PC-3 (cell line): Measurements from ENCODE around the gene MAP7D3. TPM values are rescaled to one million over a fixed set of nuclear protein-coding genes. Genes with fewer than 3 reads are reported as not detected.

Source experiments
- ATAC-seq: fragments of 200-7000 bp; cut with Tn5 transposase; 2 replicates; pipeline ENCODE4 v1.9.1; 2020; ENCODE audit warnings: mild to moderate bottlenecking, moderate library complexity
- BruUV-seq: library from RNA; stranded (reverse); fragments of 400-500 nt; replicated peaks from 2 replicates; lab custom pipeline; 2021; lab: Mats Ljungman, UMichigan
- CTCF ChIA-PET: fragments of 300-600 bp; sonication (Branson Sonifier 250); formaldehyde crosslinking; loops from one replicate; lab custom pipeline; 2022; ENCODE audit warnings: antibody characterized with exemption; lab: Charles Lee
- POLR2A ChIA-PET: fragments of 300-600 bp; sonication (Branson Sonifier 250); formaldehyde crosslinking; loops from one replicate; lab custom pipeline; 2022; ENCODE audit warnings: antibody characterized with exemption; ENCODE audit not compliant: unreplicated experiment; lab: Charles Lee
- DNase-seq: peaks from one replicate; pipeline ENCODE4 v3.0.0-alpha.2; 2015
- H2AFZ ChIP-seq: fragments of 300-600 bp; sonication (generic); 2 replicates; pipeline ENCODE4 v1.6.0; 2016; ENCODE audit warnings: antibody characterized with exemption, low read length
- H3F3A ChIP-seq: fragments of 300-600 bp; sonication (generic); one replicate; pipeline ENCODE4 v1.6.0; 2017; ENCODE audit warnings: antibody characterized with exemption, low read length, control low read depth, mild to moderate bottlenecking; ENCODE audit not compliant: unreplicated experiment
- H3K27ac ChIP-seq: fragments of 300-600 bp; sonication (generic); 2 replicates; pipeline ENCODE4 v1.5.1; 2016; ENCODE audit warnings: mild to moderate bottlenecking, low read length
- H3K27me3 ChIP-seq: fragments of 300-600 bp; sonication (generic); 2 replicates; pipeline ENCODE4 v1.6.1; 2016; ENCODE audit warnings: low read length, mixed read lengths
- H3K36me3 ChIP-seq: fragments of 300-600 bp; sonication (generic); 2 replicates; pipeline ENCODE4 v1.6.1; 2016; ENCODE audit warnings: low read depth, mixed run types, low read length, mixed read lengths
- H3K4me1 ChIP-seq: fragments of 300-600 bp; sonication (generic); 2 replicates; pipeline ENCODE4 v1.5.1; 2016; ENCODE audit warnings: low read length; ENCODE audit not compliant: insufficient read depth
- H3K4me2 ChIP-seq: fragments of 300-600 bp; sonication (generic); 2 replicates; pipeline ENCODE4 v1.6.0; 2016; ENCODE audit warnings: low read length
- H3K4me3 ChIP-seq: fragments of 300-600 bp; sonication (generic); 2 replicates; pipeline ENCODE4 v1.5.1; 2016; ENCODE audit warnings: mild to moderate bottlenecking, low read length, mixed read lengths
- H3K79me2 ChIP-seq: fragments of 300-600 bp; sonication (generic); 2 replicates; pipeline ENCODE4 v1.6.1; 2017; ENCODE audit warnings: low read length, mixed read lengths
- H3K9ac ChIP-seq: fragments of 300-600 bp; sonication (generic); 2 replicates; pipeline ENCODE4 v1.6.0; 2016; ENCODE audit warnings: mild to moderate bottlenecking, low read length
- H3K9me2 ChIP-seq: fragments of 300-600 bp; sonication (generic); replicated peaks from 2 replicates; pipeline ENCODE4 v1.6.1; 2016; ENCODE audit warnings: mixed run types, low read length, mixed read lengths
- H3K9me3 ChIP-seq: fragments of 300-600 bp; sonication (generic); 2 replicates; pipeline ENCODE4 v1.6.1; 2016; ENCODE audit warnings: low read length, mixed read lengths
- H4K20me1 ChIP-seq: fragments of 300-600 bp; sonication (generic); 2 replicates; pipeline ENCODE4 v1.6.1; 2016; ENCODE audit warnings: low read length, mixed read lengths
- CTCF ChIP-seq: fragments of 300-600 bp; sonication (generic); conservative IDR thresholded peaks from 2 replicates; pipeline ENCODE4 v1.5.1; 2017; ENCODE audit warnings: antibody characterized with exemption, low read depth, mild to moderate bottlenecking, low read length
- EZH2 ChIP-seq: fragments of 300-600 bp; sonication (generic); IDR thresholded peaks from one replicate; pipeline ENCODE4 v1.6.1; 2017; ENCODE audit warnings: antibody characterized with exemption, mild to moderate bottlenecking, low read length; ENCODE audit not compliant: unreplicated experiment
- EZH2phosphoT487 ChIP-seq: fragments of 300-600 bp; sonication (generic); IDR thresholded peaks from 2 replicates; pipeline ENCODE4 v1.6.1; 2018; ENCODE audit warnings: mild to moderate bottlenecking, antibody characterized with exemption, low read length, borderline replicate concordance
- intact Hi-C: fragments of 100-400 bp; cut with micrococcal nuclease; formaldehyde crosslinking; loops from 2 replicates; pipeline ENCODE4 v1.9.0; 2023
- total RNA-seq: library from RNA; depleted of rRNA; stranded (reverse); fragments of >200 nt; gene quantifications from 2 replicates; pipeline ENCODE4 v1.2.3, GENCODE V29; 2014

Gene MAP7D3
- total RNA-seq, 1 experiment from 2014 or later, result 0.40 TPM

- ChIA-PET POLR2A (no interaction called here), CTCF (no interaction called here)
- no peak overlapping the region for H3K4me3 ChIP-seq
- BruUV-seq, result no TSS peak
- H3K4me2 ChIP-seq, result no peak overlapping the region
- DNase-seq (peak; percentile 35), ATAC-seq (no peak)
- H3K4me1 ChIP-seq, result peaks cover 8% of the 10 kb centered on the region; the same call in 1 of the 2 replicates
- TF ChIP-seq EZH2, result no peak
- H3K9me2 ChIP-seq, result no peaks in the 10 kb centered on the region
- no peaks in the 10 kb centered on the region for H3K27me3 ChIP-seq
- intact Hi-C loops, result no loop called here
- H3K36me3 ChIP-seq, result no peaks in the 10 kb centered on the region
- H3F3A ChIP-seq, result no peaks in the 10 kb centered on the region
- H3K79me2 ChIP-seq, result no peaks in the 10 kb centered on the region
- no peaks in the 10 kb centered on the region for H4K20me1 ChIP-seq
- H3K9ac ChIP-seq, result no peak overlapping the region
- no peak overlapping the region for H3K27ac ChIP-seq
- H3K9me3 ChIP-seq, result no peaks in the 10 kb centered on the region
- no peak overlapping the region for H2AFZ ChIP-seq
Observed at GRCh38 chrX:136192839-136193414, 58.3 kb downstream of the MAP7D3 start.

GRCh38 chrX:136192135-136192534 lies 59.1 kb downstream of the MAP7D3 start:
- Histone ChIP-seq H3K9ac (no peak overlapping the region), H3K36me3 (no peaks in the 10 kb centered on the region), H3K79me2 (no peaks in the 10 kb centered on the region), H3K27ac (no peak overlapping the region), H2AFZ (no peak overlapping the region), H3F3A (no peaks in the 10 kb centered on the region), H3K27me3 (no peaks in the 10 kb centered on the region), H3K9me3 (no peaks in the 10 kb centered on the region), H3K4me1 (peaks cover 8% of the 10 kb centered on the region; the same call in 1 of the 2 replicates), H3K9me2 (no peaks in the 10 kb centered on the region), H3K4me3 (no peak overlapping the region), H3K4me2 (no peak overlapping the region), H4K20me1 (no peaks in the 10 kb centered on the region)
- no TSS peak for BruUV-seq
- ChIA-PET POLR2A (no interaction called here), CTCF (no interaction called here)
- no peak for DNase-seq
- intact Hi-C loops, result no loop called here
- no peak for ATAC-seq
- no peak for TF ChIP-seq EZH2phosphoT487
- no peak for TF ChIP-seq CTCF
- TF ChIP-seq EZH2, result no peak

GRCh38 chrX:136191171-136191570 lies 60.0 kb downstream of the MAP7D3 start:
- Histone ChIP-seq H3K36me3 (no peaks in the 10 kb centered on the region), H3K4me1 (peaks cover 3% of the 10 kb centered on the region; the same call in 1 of the 2 replicates), H2AFZ (no peak overlapping the region), H3K4me2 (no peak overlapping the region), H3K4me3 (no peak overlapping the region), H3K9me2 (no peaks in the 10 kb centered on the region), H3K9ac (no peak overlapping the region), H3F3A (no peaks in the 10 kb centered on the region), H3K27ac (no peak overlapping the region), H3K9me3 (no peaks in the 10 kb centered on the region), H4K20me1 (no peaks in the 10 kb centered on the region), H3K79me2 (no peaks in the 10 kb centered on the region), H3K27me3 (no peaks in the 10 kb centered on the region)
- intact Hi-C loops, result no loop called here
- TF ChIP-seq EZH2phosphoT487, result no peak
- no peak for TF ChIP-seq CTCF
- TF ChIP-seq EZH2, result no peak
- ATAC-seq (no peak), DNase-seq (no peak)
- BruUV-seq, result no TSS peak
- CTCF ChIA-PET, result no interaction called here
- POLR2A ChIA-PET, result no interaction called here
